Gastroesophageal sphincter (tissue), 3 donors: ENCODE results near the gene ADRM1.

Experiments used
- POLR2AphosphoS5 ChIP-seq: sonication (generic); formaldehyde crosslinking; IDR thresholded peaks from one replicate; pipeline ENCODE4 v1.6.1; 2017; ENCODE audit warnings: antibody characterized with exemption
- TF ChIP-seq, protein P1 (sequence below), 4 experiments: fragments of 200-600 bp in 2 of 4; fragments of 450-650 bp in 2 of 4; sonication (generic) in 1 of 4; IDR thresholded peaks; one replicate each; pipeline ENCODE4 v1.5.1; 2017 to 2019; ENCODE audit warnings: antibody characterized with exemption in 4 of 4, mild to moderate bottlenecking in 2 of 4, moderate library complexity in 2 of 4

DNA sequence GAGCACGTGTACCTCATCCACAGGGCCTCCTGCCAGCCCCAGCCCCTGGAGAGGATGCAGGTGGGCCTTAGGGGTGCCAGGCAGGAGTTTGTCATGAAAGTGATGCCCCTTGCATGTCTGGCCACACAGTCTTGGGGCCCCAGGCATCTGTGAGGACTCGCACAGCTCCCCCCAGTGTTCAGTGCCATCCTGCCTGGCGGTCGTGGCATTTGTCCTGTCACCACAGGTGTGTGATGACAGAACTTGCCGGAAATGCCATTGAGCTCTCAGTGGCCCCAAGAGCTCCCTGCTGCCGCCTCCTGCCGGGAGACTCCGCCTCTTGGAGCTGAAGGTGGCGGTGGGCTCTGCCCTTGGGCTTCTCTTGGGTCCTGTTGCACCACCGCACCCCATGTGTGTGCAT lies 30.6 kb upstream of the ADRM1 start:
- TF ChIP-seq, protein P1, sequence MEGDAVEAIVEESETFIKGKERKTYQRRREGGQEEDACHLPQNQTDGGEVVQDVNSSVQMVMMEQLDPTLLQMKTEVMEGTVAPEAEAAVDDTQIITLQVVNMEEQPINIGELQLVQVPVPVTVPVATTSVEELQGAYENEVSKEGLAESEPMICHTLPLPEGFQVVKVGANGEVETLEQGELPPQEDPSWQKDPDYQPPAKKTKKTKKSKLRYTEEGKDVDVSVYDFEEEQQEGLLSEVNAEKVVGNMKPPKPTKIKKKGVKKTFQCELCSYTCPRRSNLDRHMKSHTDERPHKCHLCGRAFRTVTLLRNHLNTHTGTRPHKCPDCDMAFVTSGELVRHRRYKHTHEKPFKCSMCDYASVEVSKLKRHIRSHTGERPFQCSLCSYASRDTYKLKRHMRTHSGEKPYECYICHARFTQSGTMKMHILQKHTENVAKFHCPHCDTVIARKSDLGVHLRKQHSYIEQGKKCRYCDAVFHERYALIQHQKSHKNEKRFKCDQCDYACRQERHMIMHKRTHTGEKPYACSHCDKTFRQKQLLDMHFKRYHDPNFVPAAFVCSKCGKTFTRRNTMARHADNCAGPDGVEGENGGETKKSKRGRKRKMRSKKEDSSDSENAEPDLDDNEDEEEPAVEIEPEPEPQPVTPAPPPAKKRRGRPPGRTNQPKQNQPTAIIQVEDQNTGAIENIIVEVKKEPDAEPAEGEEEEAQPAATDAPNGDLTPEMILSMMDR (IDR thresholded peaks at IDR 0.05): no peak
- TF ChIP-seq POLR2AphosphoS5: no peak
